Left forelimb (tissue), 1 donor: ENCODE results near the gene SEC62.

ENCODE experiments used
- DNase-seq: peaks from one replicate; pipeline ENCODE4 v3.0.0-alpha.2; 2018; ENCODE audit warnings: low spot score

The SEC62 gene

DNA sequence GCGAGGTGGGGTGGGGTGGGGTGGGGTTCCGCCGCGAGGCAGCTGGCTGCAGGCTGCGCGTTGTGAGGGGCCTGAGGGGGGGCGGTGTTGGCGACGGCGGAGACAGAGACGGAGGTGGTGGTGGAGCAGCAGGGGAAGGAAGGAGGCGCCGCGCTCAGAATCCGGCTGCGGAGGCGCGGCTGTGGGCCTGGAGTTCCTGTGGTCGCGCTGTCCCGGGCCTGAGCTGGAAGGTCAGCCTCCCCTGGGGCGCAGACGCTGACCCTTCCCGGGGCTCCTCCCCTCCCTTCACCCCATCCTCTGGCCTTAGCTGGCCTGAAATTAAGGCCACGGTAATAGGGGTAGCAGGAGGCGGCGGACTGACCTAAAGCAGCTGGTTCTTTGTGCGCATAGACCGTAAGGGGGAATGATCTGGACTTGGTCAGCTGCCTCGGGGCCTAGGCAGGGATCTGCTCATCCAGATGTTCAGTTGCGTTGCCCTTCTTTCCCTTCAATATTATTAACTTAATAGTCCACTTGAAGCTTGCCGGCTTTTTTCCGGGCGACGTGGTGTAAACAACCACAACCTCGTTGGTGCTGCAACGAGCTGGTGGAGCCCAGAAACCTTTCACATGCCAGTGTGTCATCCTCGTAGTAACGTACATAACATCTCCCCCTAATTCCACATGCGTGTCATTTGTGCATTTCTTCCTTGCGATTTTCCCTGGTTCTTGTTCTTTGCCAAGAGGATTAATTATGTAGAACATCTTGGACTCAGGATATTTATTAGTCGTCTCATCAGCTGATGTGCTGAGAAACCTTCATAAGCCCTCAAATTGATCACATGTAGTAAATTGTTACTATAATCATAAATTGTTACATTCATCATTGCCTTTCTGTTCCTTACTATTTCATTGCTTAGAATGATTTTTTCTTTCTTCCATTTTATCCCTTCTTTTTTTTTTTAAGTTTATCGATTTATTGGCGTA lies 626 bp downstream of the SEC62 start:
- DNase-seq = peak; percentile 72

DNA sequence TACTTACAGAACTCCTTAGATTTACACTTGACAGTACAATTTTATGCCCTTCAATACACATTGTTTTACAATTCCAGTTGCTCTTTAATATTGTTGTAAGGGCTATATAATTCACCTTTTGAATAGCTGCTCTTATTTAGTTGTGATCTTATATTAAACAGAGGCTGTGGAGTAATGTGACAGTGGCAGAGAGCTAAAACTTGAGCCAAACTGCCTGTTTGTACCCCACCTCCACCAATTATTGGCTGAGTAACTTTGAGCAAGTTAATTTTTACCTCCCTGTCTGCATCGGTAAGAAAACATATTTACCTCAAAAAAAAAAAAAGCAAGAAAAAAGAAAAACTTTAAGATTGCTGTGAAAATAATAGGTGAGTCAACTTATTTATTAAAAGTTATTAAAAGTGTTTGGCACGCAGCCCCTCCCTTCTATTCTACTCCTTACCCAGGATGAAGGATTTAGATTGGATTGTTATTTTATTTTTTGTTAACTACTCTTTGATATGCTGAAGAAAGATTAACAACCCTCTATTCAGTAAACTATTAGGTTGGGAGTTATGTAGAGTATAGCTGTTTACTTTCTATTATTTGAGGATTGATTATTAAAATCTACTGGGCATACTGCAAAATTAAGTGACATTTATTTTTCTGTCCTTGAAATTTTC lies 1.7 kb downstream of the SEC62 start:
- no peak for DNase-seq

DNA sequence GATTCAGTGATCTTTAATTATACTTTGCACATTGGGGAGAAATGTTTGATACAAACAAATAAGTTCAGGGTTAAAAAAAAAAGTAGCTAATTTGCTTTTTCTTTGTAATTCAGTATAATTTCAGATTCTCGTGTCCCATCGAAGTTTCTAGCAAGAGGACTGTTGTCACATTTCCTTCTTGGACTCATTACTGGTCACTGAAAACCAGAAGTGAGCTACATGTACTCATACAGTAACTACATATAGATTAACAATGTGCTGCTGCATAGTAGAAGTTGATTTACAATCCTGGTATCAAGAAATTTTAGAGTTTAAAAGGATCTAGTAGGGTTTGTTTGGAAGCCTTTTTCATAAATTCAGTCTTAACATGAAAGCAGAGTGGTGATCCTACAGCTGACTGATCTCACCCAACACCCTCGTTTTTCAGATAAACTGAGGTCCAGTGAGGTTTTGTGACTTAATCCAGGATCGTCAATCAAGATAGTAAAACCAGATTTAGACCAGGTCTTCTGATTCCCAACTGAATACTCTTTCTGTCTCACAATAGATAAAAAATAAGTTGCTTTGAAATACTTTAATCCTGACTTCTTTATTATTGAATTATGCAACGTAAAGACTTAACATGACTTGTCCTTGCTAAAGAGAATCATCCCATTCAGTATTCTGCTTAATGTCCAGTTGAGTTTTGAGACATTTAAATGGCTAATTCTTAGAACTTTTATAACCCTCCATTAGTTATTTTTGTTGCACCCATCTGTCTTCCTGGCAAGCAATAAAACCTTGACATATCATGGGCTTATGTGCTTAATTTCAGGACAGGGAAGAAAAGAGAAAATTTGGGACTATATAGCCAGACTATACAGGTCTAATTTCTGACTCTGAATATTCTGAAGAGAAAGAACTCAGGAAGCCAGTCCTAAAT lies 2.8 kb downstream of the SEC62 start:
- DNase-seq = no peak

DNA sequence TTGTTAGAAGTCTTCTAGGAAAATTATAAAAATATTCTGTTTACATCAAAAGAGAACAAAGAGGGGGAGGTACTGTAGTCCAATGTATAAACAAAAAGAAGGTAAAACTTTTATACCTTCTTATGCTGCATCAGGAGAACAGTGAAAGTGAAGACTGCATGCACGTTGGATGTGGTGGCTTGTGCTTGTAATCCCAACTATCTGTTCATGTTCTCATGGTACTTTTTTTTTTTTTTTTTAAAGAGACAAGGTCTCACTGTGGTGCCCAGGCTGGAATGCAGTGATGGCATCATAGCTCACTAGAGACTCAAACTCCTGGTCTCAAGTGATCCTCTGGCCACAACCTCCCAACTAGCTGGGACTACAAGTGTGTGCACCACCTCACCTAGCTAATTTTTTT lies 4.2 kb downstream of the SEC62 start:
- no peak for DNase-seq

DNA sequence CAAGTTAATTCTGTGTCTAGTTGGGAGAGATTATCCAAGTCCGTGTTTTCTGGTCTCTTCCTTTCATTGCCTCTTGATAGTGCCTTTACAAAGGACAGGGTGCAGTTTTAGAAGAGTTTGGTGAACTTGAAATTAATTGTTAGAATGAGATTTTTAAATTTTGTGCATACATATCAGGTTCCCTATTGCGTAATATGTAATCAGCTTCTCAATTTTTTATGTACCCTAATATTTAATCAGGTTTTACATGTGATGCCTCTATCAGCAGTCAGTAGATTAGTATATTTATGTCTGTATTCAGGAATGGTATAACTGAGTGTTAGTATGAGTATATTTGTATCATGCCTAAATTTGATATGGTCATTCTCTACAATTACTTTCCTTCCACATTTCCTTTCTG lies 4.9 kb downstream of the SEC62 start:
- DNase-seq = no peak

DNA sequence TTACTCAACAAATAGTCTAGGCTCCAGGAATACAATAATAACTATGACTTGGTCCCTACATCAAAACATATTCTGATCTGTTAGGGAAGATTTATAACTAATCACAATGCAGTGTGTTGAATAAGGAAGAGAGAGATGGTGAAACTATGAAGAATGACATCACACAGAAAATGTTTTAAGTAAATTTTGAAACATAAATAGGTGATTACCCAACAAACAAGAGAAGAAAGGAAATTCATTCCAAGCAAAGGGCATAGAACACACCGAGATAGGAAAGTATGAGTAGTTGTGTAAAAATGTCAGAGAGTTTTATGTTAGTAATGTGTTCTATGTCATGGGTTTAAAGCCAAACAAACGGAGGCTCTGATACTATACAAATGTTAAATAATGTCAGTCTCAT lies 13.4 kb downstream of the SEC62 start:
- DNase-seq = no peak

DNA sequence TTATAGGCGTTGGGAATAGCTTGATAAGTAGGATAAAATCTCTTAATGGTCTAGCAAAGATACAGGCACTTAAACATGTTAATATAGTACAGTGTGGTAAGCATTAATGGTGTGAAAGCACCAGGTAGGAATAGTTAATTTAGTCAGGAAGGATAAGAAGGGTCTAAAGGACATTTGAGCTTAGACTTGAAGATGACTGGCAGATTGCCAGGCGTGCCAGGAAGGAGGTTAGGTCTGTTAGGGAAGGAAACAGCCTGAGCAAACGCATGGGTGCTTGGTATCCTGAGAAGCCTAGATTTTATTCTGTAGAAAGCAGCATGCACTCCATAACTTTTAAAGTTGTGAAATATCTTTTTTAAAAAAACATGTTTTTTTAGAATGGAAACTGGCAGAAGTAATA lies 17.7 kb downstream of the SEC62 start:
- DNase-seq = no peak

DNA sequence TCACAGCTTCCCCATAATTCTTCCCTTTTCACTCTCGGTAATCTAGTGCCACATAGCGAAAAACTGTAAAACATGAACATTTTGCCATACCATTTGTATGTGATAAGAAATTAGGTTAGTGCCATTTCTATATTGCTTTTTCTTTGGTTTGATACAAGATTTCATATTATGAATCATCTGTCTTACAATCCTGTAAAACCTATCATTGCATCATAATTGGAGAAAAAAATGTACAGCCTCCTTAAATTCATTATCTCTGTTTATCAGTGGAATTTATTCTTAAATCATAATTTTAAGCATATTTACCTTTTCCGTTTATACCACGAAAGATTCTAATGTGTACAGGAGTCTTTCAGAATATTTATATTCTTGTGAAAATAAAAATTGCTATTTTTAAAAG lies 23.8 kb downstream of the SEC62 start:
- DNase-seq = no peak

DNA sequence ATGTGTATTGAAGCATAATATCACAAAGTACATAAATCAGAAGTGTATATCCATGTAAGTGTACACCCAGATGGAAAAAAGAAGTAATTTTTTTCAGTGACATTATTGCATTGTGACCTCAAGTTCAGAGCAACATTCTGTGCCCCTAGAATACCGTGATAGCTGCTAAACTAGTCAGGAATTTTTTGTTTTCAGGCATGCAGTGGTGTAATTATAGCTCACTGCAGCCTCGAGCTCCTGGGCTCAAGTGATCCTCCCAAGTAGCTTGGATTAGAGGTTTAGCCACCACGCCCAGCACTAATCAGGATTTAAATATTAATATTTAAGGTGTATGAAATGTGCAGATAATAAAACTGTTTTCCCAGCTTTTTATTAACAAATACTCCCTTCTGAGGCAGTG lies 25.5 kb downstream of the SEC62 start:
- DNase-seq = no peak

DNA sequence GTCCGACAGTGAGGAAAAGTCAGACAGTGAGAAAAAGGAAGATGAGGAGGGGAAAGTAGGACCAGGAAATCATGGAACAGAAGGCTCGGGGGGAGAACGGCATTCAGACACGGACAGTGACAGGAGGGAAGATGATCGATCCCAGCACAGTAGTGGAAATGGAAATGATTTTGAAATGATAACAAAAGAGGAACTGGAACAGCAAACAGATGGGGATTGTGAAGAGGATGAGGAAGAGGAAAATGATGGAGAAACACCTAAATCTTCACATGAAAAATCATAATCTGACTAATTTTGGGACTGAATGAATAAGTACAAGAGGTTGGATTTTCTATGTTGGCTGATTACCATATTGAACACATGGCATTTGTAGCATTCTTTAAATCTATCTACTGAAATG lies 26.2 kb downstream of the SEC62 start:
- DNase-seq = no peak

DNA sequence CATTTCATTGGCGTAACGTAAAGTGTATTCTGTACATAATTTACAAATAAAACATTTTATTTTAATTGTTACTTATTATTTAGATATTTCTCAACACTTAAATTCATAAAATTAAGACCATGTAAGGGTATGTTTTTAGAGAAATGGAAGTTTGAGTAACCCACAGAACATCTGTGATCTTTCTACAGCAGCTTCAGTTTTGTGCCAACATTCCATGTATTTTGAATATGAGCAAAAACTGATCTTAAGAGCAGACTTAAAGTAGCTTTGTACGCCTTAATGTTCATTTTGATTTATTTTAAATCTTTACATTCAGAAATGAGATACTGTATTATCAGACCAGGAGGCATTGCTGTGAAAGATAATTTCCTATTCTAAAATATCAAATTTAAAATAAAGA lies 27.2 kb downstream of the SEC62 start:
- no peak for DNase-seq

DNA sequence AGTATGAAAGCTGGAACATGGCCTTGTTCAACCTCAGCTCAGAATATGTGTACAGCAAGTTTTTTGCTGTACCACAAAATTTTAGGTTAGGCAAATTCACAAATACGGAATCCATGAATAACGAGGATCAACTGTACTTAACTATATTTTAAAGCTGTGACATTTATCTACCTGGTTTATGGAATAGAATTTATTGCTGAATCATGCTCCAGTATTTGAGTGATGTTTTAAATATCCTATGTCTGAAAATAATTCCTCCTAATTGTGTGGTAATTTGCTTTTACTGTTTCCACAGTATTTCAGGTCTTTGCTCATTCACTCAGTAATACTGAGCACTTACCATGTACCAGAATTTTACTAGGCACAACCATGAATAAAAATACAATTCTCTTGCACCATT lies 29.5 kb downstream of the SEC62 start:
- no peak for DNase-seq

DNA sequence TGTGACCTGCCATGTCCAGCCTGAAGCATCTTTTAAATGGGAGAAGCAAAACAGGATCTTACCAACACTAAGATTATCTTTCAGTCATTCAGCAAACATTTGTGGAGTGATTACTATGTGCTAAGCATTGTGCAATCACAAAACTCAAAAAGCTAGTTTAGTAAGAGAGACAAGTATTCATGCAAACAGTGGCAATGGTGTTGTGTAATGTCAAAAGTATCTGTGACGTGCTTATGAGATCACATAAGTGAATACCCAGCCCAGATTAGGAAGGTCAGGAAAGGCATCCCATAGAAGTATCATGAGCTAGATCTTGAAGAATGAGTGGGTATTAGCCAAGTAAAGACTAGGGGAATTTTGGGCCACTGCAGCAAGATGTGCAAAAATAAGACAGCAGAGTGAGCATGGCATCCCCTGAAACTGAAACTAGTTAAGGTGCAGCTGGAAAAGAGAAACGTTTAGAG lies 32.1 kb downstream of the SEC62 start:
- no peak for DNase-seq

DNA sequence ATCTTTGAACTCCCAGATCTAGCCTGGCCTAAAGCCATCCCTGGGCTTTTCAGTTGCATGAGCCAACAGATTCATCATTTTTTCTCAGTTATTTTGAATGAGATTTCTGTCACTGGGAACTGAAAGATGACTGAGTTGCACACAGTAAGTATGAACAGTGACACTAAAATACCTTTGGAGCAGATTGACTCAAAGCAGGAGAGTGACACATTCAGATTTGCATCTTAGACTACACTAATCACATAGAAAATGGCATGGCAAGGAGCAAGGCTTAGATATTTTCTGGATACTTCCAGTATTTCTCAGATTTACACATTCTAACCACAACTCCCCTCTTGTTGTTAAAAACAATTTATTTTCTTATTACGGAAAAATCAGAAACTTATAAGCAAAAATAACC lies 32.8 kb downstream of the SEC62 start:
- DNase-seq = no peak

DNA sequence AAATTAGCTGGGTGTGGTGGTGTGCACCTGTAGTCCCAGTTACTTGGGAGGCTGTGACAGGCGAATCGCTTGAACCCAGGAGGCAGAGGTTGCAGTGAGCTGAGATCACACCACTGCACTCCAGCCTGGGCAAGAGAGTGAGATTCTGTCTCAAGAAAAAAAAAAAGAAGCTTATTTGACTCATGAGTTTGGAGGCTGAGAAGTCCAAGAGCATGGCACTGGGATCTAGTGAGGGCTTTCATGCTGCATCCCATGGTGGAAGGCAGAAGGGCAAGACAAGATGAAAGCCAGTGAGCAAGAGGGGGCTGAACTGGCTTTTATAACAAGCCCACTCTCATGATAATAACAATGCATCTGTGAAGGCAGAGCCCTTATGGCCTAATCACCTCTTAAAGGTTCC lies 33.4 kb downstream of the SEC62 start:
- no peak for DNase-seq

DNA sequence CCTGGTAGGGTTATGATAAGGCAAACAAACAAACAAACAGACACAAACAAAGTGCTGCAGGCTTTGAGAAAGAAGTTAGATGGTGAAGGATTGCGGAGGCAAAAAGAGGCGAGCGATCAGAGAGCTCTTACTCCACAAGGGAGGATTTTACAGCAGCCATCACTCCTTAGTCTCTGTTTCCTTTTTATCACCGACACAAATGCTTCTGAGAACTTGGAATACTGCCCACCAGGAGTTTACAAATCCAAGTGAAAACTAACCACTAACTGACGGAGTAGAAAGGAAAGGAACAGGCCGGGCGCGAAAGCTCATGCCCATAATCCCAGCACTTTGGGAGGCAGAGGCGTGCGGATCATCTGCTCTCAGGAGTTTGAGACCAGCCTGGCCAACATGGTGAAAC lies 35.6 kb downstream of the SEC62 start:
- DNase-seq = no peak

DNA sequence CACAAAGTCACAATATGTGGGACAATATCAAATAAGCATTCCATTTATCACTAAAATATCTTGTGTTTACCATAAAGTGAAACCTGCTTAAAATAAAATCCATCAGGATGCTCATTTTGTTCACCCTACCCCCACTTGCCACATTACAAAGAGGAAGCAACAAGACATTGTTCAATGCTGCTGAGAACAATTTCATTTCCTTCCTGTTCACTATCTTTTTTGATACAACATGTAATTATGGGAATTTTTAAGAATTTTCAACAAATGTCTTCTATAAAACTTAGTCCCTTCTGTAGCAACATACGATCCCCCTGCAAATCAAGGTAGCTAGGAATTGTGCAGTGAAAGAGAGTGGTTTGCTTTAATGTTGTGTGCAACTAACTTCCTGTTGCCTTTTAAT lies 36.3 kb downstream of the SEC62 start:
- DNase-seq = no peak

DNA sequence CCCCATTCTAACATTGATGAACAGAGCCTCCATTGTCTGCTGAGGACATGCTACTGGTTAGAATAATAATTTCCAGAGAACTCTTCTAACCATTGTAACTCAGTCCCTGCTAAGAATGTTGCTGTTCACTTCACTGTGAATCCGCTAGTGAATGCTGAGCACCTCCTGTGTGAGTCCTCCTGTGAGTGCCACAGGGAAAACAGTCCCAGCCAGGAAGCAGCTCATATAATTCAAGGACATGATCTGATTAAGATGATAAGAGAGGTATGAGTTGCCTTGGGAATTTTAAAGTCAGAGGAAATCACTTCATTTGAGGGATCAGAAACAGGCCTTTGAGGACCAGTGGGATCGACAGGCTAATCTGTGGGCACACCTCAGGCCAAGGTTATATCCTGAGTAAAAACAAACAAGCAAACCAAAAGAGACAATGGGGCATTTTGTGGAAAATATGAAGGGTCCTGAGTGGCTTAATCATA lies 37.3 kb downstream of the SEC62 start:
- DNase-seq = no peak

DNA sequence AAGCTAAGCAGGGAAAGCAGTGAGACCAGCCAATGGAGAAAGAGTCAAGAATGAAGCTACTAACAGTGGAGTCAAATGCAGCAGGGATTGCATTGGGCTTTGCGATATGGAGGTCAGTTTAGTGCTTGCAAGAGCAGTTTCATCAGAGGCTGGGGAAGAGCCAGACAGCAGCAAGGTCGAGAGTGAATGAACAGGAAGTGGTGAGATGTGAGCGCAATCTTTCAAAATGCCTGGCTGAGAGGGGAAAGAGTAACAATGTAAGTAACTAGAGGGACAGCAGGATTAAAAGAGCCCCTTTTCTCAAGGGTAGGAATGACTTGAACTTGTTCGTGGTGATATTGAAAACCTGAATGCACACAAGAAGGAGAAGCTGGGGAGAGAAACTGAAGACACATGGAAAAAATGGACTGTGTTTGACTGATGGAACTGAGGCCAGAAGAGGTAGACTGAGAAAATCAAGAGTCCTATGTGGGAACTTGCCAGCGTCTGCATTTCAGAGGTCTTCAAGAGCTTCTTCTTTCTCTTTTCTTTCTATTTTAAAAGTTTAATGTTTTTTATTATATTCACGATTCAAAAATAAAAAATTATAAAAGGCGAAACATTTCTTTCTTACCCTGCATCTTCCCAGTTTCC lies 40.5 kb downstream of the SEC62 start:
- no peak for DNase-seq

DNA sequence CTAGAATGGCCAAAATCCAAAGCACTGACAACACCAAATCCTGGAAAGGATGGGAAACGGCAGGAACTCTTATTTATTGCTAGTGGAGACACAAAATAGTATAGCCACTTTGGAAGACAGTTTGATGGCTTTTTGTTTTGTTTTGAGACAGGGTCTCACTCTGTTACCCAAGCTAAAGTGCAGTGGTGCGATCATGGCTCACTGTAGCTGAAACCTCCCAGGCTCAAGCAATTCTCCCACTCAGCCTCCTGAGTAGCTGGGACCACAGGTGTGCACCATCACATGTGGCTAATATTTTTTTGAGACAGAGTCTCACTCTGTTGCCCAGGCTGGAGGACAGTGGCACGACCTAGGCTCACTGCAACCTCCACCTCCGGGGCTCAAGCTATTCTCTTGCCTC lies 43.9 kb downstream of the SEC62 start:
- no peak for DNase-seq

DNA sequence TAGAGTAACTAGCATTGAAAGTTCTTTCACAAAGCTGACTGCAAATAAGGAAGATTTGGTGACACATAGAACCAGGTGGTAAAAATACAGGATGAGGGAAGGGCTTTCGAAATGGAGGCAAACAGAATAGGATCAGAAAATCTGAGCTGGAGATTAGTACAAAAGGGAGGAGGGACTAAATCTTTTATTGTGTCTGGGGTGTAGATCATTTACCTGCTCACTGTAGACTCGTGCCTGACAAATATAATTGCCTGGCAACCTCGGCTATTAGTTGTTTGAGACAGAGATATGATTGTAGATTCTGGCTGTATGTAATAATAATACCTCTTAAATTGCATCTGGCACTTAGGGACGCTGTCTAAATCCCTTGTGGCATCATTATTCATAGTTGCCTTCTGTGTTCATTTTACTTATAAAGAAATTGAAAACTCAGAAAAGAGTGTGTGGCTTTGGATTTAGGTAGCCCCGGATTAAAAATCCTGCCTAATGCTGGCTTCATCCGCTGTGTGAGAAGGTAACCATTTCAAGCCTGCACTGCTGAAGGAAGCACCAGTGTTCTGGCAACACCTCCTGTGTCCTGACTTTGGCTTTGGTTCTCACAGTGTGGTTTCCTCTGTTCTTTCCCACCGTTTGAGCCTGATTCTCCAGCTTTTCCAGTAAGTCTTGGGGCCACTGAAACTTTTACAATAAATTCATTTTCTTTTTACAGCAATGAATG lies 46.2 kb downstream of the SEC62 start:
- DNase-seq = no peak
